WTC11 (cell line): ENCODE data around the gene LRRC51. TPM values are rescaled to one million over a fixed set of nuclear protein-coding genes. Genes with fewer than 3 reads are reported as not detected.
"Not testable (repeated sequence)": the region's sequence is repeated elsewhere in the genome, so short reads cannot be mapped to it uniquely, and the experiment has no call there.

ENCODE experiments used
- ATAC-seq: fragments of 200-7000 bp; cut with Tn5 transposase; 2 replicates; pipeline ENCODE4 v1.10.0; 2021; ENCODE audit warnings: mild to moderate bottlenecking, moderate library complexity
- CTCF ChIA-PET: fragments of 300-600 bp; sonication (Branson Sonifier 250); formaldehyde crosslinking; loops from one replicate; lab custom pipeline; 2021; ENCODE audit warnings: antibody characterized with exemption; lab: Charles Lee
- POLR2A ChIA-PET: fragments of 350-600 bp; sonication (Branson Sonifier 250); formaldehyde crosslinking; loops from one replicate; lab custom pipeline; 2021; ENCODE audit warnings: antibody characterized with exemption; lab: Charles Lee
- DNase-seq: peaks from one replicate; pipeline ENCODE4 v3.0.0; 2021; ENCODE audit warnings: low spot score
- H3K27ac Mint-ChIP-seq: 2 replicates; pipeline ENCODE4 v1.8.0; 2021; ENCODE audit warnings: mixed read lengths
- H3K27me3 Mint-ChIP-seq: 2 replicates; pipeline ENCODE4 v1.8.0; 2021; ENCODE audit warnings: low read depth, mild to moderate bottlenecking, moderate library complexity, mixed read lengths
- H3K36me3 Mint-ChIP-seq: 2 replicates; pipeline ENCODE4 v1.8.0; 2021; ENCODE audit warnings: mixed read lengths
- H3K4me1 Mint-ChIP-seq: 2 replicates; pipeline ENCODE4 v1.8.0; 2022; ENCODE audit warnings: mixed read lengths
- H3K4me3 Mint-ChIP-seq: 2 replicates; pipeline ENCODE4 v1.8.0; 2021; ENCODE audit warnings: mild to moderate bottlenecking, moderate library complexity, mixed read lengths
- H3K9me3 Mint-ChIP-seq: 2 replicates; pipeline ENCODE4 v1.8.0; 2021; ENCODE audit warnings: mixed read lengths
- AFF4 ChIP-seq: sonication (generic); formaldehyde crosslinking; IDR thresholded peaks from 2 replicates; pipeline ENCODE4 v1.8.1; 2023; ENCODE audit warnings: mild to moderate bottlenecking, missing genetic modification reagents, borderline replicate concordance
- CREB1 ChIP-seq: sonication (generic); formaldehyde crosslinking; IDR thresholded peaks from 2 replicates; pipeline ENCODE4 v1.8.0; 2023; ENCODE audit warnings: mild to moderate bottlenecking, missing genetic modification reagents
- CREM ChIP-seq: sonication (generic); formaldehyde crosslinking; IDR thresholded peaks from 2 replicates; pipeline ENCODE4 v1.8.1; 2022; ENCODE audit warnings: mild to moderate bottlenecking, missing genetic modification reagents, moderate library complexity
- E2F1 ChIP-seq: sonication (generic); formaldehyde crosslinking; IDR thresholded peaks from 2 replicates; pipeline ENCODE4 v1.8.0; 2022; ENCODE audit warnings: mild to moderate bottlenecking, missing genetic modification reagents
- ELF4 ChIP-seq: sonication (generic); formaldehyde crosslinking; IDR thresholded peaks from 2 replicates; pipeline ENCODE4 v1.8.1; 2022; ENCODE audit warnings: low read depth, mild to moderate bottlenecking, moderate library complexity, missing genetic modification reagents
- FOXJ3 ChIP-seq: sonication (generic); formaldehyde crosslinking; IDR thresholded peaks from 2 replicates; pipeline ENCODE4 v1.9.0; 2021; ENCODE audit warnings: missing genetic modification reagents, mild to moderate bottlenecking, borderline replicate concordance
- FOXP4 ChIP-seq: sonication (generic); formaldehyde crosslinking; IDR thresholded peaks from 2 replicates; pipeline ENCODE4 v1.8.0; 2022; ENCODE audit warnings: mild to moderate bottlenecking, missing genetic modification reagents
- GTF2I ChIP-seq: fragments of 250-450 bp; sonication (Bioruptor Pico); conservative IDR thresholded peaks from 2 replicates; pipeline ENCODE4 v1.4.0; 2021; ENCODE audit warnings: mild to moderate bottlenecking
- IRF1 ChIP-seq: sonication (generic); formaldehyde crosslinking; IDR thresholded peaks from 2 replicates; pipeline ENCODE4 v1.8.0; 2023; ENCODE audit warnings: missing genetic modification reagents
- MAX ChIP-seq: sonication (generic); formaldehyde crosslinking; IDR thresholded peaks from 2 replicates; pipeline ENCODE4 v1.8.0; 2022; ENCODE audit warnings: mild to moderate bottlenecking, missing genetic modification reagents
- NFATC4 ChIP-seq: fragments of 250-450 bp; sonication (Bioruptor Pico); IDR thresholded peaks from 2 replicates; pipeline ENCODE4 v1.9.0; 2021; ENCODE audit warnings: mild to moderate bottlenecking
- TCF7 ChIP-seq: sonication (generic); formaldehyde crosslinking; IDR thresholded peaks from 2 replicates; pipeline ENCODE4 v1.8.0; 2022; ENCODE audit warnings: mild to moderate bottlenecking, low read depth, missing genetic modification reagents, moderate library complexity
- USF1 ChIP-seq: sonication (generic); formaldehyde crosslinking; IDR thresholded peaks from 2 replicates; pipeline ENCODE4 v1.8.0; 2022; ENCODE audit warnings: mild to moderate bottlenecking, missing genetic modification reagents
- ZBTB21 ChIP-seq: sonication (generic); formaldehyde crosslinking; IDR thresholded peaks from 2 replicates; pipeline ENCODE4 v1.8.1; 2023; ENCODE audit warnings: mild to moderate bottlenecking, missing genetic modification reagents, borderline replicate concordance
- ZNF232 ChIP-seq: sonication (generic); formaldehyde crosslinking; IDR thresholded peaks from 2 replicates; pipeline ENCODE4 v1.8.0; 2022; ENCODE audit warnings: mild to moderate bottlenecking, missing genetic modification reagents
- ZNF317 ChIP-seq: sonication (generic); formaldehyde crosslinking; IDR thresholded peaks from 2 replicates; pipeline ENCODE4 v1.8.1; 2023; ENCODE audit warnings: low read depth, mild to moderate bottlenecking, moderate library complexity, missing genetic modification reagents, borderline replicate concordance
- ZSCAN18 ChIP-seq: fragments of 250-450 bp; sonication (Bioruptor Pico); IDR thresholded peaks from 2 replicates; pipeline ENCODE4 v2.1.2; 2022; ENCODE audit warnings: mild to moderate bottlenecking, moderate library complexity
- total RNA-seq: library from RNA; stranded (reverse); gene quantifications from 3 replicates; pipeline ENCODE4 v1.2.3, GENCODE V29; 2021

The LRRC51 gene
- total RNA-seq, 1 experiment from 2014 or later: 5.3 TPM

- Mint-ChIP-seq H3K4me1 (no peaks in the 10 kb centered on the region), H3K27me3 (peaks cover 27% of the 10 kb centered on the region), H3K27ac (no peak overlapping the region), H3K9me3 (no peaks in the 10 kb centered on the region)
- ATAC-seq: no peak
- CTCF ChIA-PET: interaction anchor here (0.6 kb wide), 1 partner anchor 331 kb away, joined by 3 read pairs; no protein-coding TSS in a partner anchor
- TF ChIP-seq AFF4: no peak
- TF ChIP-seq GTF2I (CRISPR knock-in tag): no peak
- TF ChIP-seq FOXP4: no peak
- TF ChIP-seq ZNF232 (CRISPR knock-in tag): no peak
- TF ChIP-seq MAX: no peak
- no peak for TF ChIP-seq ZBTB21 (CRISPR knock-in tag)
- TF ChIP-seq ELF4 (CRISPR knock-in tag): no peak
- TF ChIP-seq, all 79 proteins: peak for 0
- DNase-seq: no peak
- Mint-ChIP-seq H3K36me3 (no peaks in the 10 kb centered on the region), H3K4me3 (no peak overlapping the region)
- POLR2A ChIA-PET: no interaction called here
These were observed 60.4 kb downstream of the LRRC51 start for GRCh38 chr11:72141066-72141465.

GRCh38 chr11:72142086-72142485, 61.4 kb downstream of the LRRC51 start:
- DNase-seq, H3K4me3 Mint-ChIP-seq, H3K9me3 Mint-ChIP-seq, POLR2A ChIA-PET, H3K27ac Mint-ChIP-seq, ATAC-seq, H3K4me1 Mint-ChIP-seq, H3K36me3 Mint-ChIP-seq: not testable (repeated sequence)
- CTCF ChIA-PET: interaction anchor here (0.8 kb wide), 1 partner anchor 39 kb away, joined by 4 read pairs; no protein-coding TSS in a partner anchor
- peaks cover 27% of the 10 kb centered on the region for H3K27me3 Mint-ChIP-seq

GRCh38 chr11:72142543-72142942, 61.9 kb downstream of the LRRC51 start:
- ATAC-seq, H3K27ac Mint-ChIP-seq, H3K9me3 Mint-ChIP-seq, H3K4me3 Mint-ChIP-seq, DNase-seq, POLR2A ChIA-PET, H3K36me3 Mint-ChIP-seq, H3K4me1 Mint-ChIP-seq: not testable (repeated sequence)
- peaks cover 27% of the 10 kb centered on the region for H3K27me3 Mint-ChIP-seq
- CTCF ChIA-PET: interaction anchor here (0.8 to 1.9 kb wide), 3 partner anchors 38 to 51 kb away, joined by 4 to 9 read pairs (median 7); no protein-coding TSS in a partner anchor

- no peak overlapping the region for H3K27ac Mint-ChIP-seq
- H3K36me3 Mint-ChIP-seq: no peaks in the 10 kb centered on the region
- no peak for ATAC-seq
- POLR2A ChIA-PET: interaction anchor here (0.6 kb wide), 1 partner anchor 34 kb away, joined by 3 read pairs; no protein-coding TSS in a partner anchor
- no peaks in the 10 kb centered on the region for H3K9me3 Mint-ChIP-seq
- CTCF ChIA-PET: interaction anchor here (0.6 to 1.9 kb wide), 7 partner anchors 9 to 313 kb away, joined by 3 to 13 read pairs (median 4); no protein-coding TSS in a partner anchor
- peaks cover 15% of the 10 kb centered on the region for H3K27me3 Mint-ChIP-seq
- no peaks in the 10 kb centered on the region for H3K4me1 Mint-ChIP-seq
- no peak for DNase-seq
- H3K4me3 Mint-ChIP-seq: no peak overlapping the region
- TF ChIP-seq USF1 (CRISPR knock-in tag): no peak
- TF ChIP-seq NFATC4: no peak
- TF ChIP-seq CREB1: no peak
- no peak for TF ChIP-seq E2F1 (CRISPR knock-in tag)
- TF ChIP-seq ZNF317 (CRISPR knock-in tag): no peak
- no peak for TF ChIP-seq ZSCAN18 (CRISPR knock-in tag)
- no peak for TF ChIP-seq TCF7 (CRISPR knock-in tag)
- no peak for TF ChIP-seq IRF1
- TF ChIP-seq FOXJ3 (CRISPR knock-in tag): no peak
- TF ChIP-seq CREM: no peak
These were observed 64.3 kb downstream of the LRRC51 start for GRCh38 chr11:72144807-72145565.
